SU-DHL-6 (cell line): ENCODE data around the gene PTPRJ.

ENCODE experiments used
- H2AFZ ChIP-seq: fragments of 200-600 bp; sonication (generic); 2 replicates; pipeline ENCODE4 v1.6.1; 2014; ENCODE audit warnings: low read depth, mild to moderate bottlenecking, moderate library complexity, mixed read lengths, antibody characterized with exemption, low read length; ENCODE audit not compliant: severe bottlenecking
- H3F3A ChIP-seq: fragments of 200-600 bp; shearing (Covaris generic); 2 replicates; pipeline ENCODE4 v1.6.0; 2016; ENCODE audit warnings: antibody characterized with exemption, mild to moderate bottlenecking; ENCODE audit not compliant: insufficient read depth
- H3K27ac ChIP-seq: fragments of 200-600 bp; sonication (generic); 2 replicates; pipeline ENCODE4 v1.5.1; 2016; ENCODE audit warnings: low read depth, mild to moderate bottlenecking, low read length, moderate library complexity, mixed read lengths
- H3K27me3 ChIP-seq: fragments of 200-600 bp; sonication (generic), shearing (Covaris generic); 2 replicates; pipeline ENCODE4 v1.6.0; 2014; ENCODE audit warnings: mild to moderate bottlenecking, low read length
- H3K36me3 ChIP-seq: fragments of 200-600 bp; sonication (generic); 2 replicates; pipeline ENCODE4 v1.6.1; 2014; ENCODE audit warnings: mild to moderate bottlenecking, low read length, mixed read lengths
- H3K4me2 ChIP-seq: fragments of 300-600, 200-600 bp; shearing (Covaris generic), sonication (generic); 2 replicates; pipeline ENCODE4 v1.6.0; 2014; ENCODE audit warnings: low read length, low read depth, mild to moderate bottlenecking; ENCODE audit not compliant: poor library complexity, severe bottlenecking
- H3K4me3 ChIP-seq: fragments of 200-600 bp; sonication (generic); 2 replicates; pipeline ENCODE4 v1.5.1; 2014; ENCODE audit warnings: antibody characterized with exemption, low read length, mild to moderate bottlenecking, mixed read lengths; ENCODE audit not compliant: insufficient read depth, poor library complexity, severe bottlenecking
- H3K79me2 ChIP-seq: fragments of 200-600 bp; sonication (generic); 2 replicates; pipeline ENCODE4 v1.6.1; 2014; ENCODE audit warnings: mild to moderate bottlenecking, low read length, moderate library complexity; ENCODE audit not compliant: insufficient read depth
- H3K9ac ChIP-seq: fragments of 200-600 bp; sonication (generic); 2 replicates; pipeline ENCODE4 v1.7.0; 2014; ENCODE audit warnings: mild to moderate bottlenecking, low read length
- H3K9me2 ChIP-seq: fragments of 200-600 bp; sonication (generic); replicated peaks from 2 replicates; pipeline ENCODE4 v1.6.1; 2014; ENCODE audit warnings: low read length; ENCODE audit not compliant: insufficient read depth
- H3K9me3 ChIP-seq: fragments of 200-600 bp; sonication (generic); 2 replicates; pipeline ENCODE4 v1.6.1; 2014; ENCODE audit warnings: low read length, mixed read lengths; ENCODE audit not compliant: insufficient read depth
- H4K20me1 ChIP-seq: fragments of 200-600 bp; sonication (generic); 2 replicates; pipeline ENCODE4 v1.6.1; 2014; ENCODE audit warnings: low read depth, mild to moderate bottlenecking, antibody characterized with exemption, low read length, moderate library complexity, mixed read lengths
- CTCF ChIP-seq: fragments of 200-600 bp; sonication (generic); IDR thresholded peaks from one replicate; pipeline ENCODE4 v1.5.1; 2017; ENCODE audit warnings: antibody characterized with exemption, mild to moderate bottlenecking, low read length, moderate library complexity; ENCODE audit not compliant: insufficient read depth, poor library complexity, severe bottlenecking
- EZH2phosphoT487 ChIP-seq: fragments of 200-600 bp; sonication (generic), shearing (Covaris generic); conservative IDR thresholded peaks from 2 replicates; pipeline ENCODE4 v1.6.1; 2018; ENCODE audit warnings: mild to moderate bottlenecking, antibody characterized with exemption, low read length, moderate library complexity, mixed read lengths

PTPRJ gene

GRCh38 chr11:48001438-48002021, 21.2 kb downstream of the PTPRJ start:
- H4K20me1 ChIP-seq: no peaks in the 10 kb centered on the region
- no peak overlapping the region for H3K4me3 ChIP-seq
- no peak overlapping the region for H3K9ac ChIP-seq
- no peaks in the 10 kb centered on the region for H3F3A ChIP-seq
- TF ChIP-seq EZH2phosphoT487 (no peak), CTCF (no peak)
- no peak overlapping the region for H3K27ac ChIP-seq
- no peaks in the 10 kb centered on the region for H3K79me2 ChIP-seq
- no peaks in the 10 kb centered on the region for H3K9me3 ChIP-seq
- no peaks in the 10 kb centered on the region for H3K9me2 ChIP-seq
- H3K27me3 ChIP-seq: no peaks in the 10 kb centered on the region
- no peak overlapping the region for H2AFZ ChIP-seq
- no peak overlapping the region for H3K4me2 ChIP-seq
- no peaks in the 10 kb centered on the region for H3K36me3 ChIP-seq

GRCh38 chr11:48002561-48002960, 22.2 kb downstream of the PTPRJ start:
- Histone ChIP-seq H3K27ac (no peak overlapping the region), H3F3A (no peaks in the 10 kb centered on the region), H3K79me2 (no peaks in the 10 kb centered on the region), H3K9me3 (no peaks in the 10 kb centered on the region), H3K9me2 (no peaks in the 10 kb centered on the region), H2AFZ (no peak overlapping the region), H3K27me3 (no peaks in the 10 kb centered on the region), H3K4me3 (no peak overlapping the region), H4K20me1 (no peaks in the 10 kb centered on the region), H3K36me3 (no peaks in the 10 kb centered on the region), H3K4me2 (no peak overlapping the region), H3K9ac (no peak overlapping the region)
- TF ChIP-seq EZH2phosphoT487: no peak
- no peak for TF ChIP-seq CTCF

GRCh38 chr11:48003926-48004325, 23.6 kb downstream of the PTPRJ start:
- H3K9ac ChIP-seq: no peak overlapping the region
- H3K4me3 ChIP-seq: no peak overlapping the region
- no peak overlapping the region for H3K27ac ChIP-seq
- no peak overlapping the region for H2AFZ ChIP-seq
- H3F3A ChIP-seq: no peaks in the 10 kb centered on the region
- H3K9me3 ChIP-seq: no peaks in the 10 kb centered on the region
- H3K27me3 ChIP-seq: no peaks in the 10 kb centered on the region
- no peak overlapping the region for H3K4me2 ChIP-seq
- H3K36me3 ChIP-seq: no peaks in the 10 kb centered on the region
- no peaks in the 10 kb centered on the region for H3K79me2 ChIP-seq
- TF ChIP-seq EZH2phosphoT487 (no peak), CTCF (no peak)
- no peaks in the 10 kb centered on the region for H4K20me1 ChIP-seq
- H3K9me2 ChIP-seq: no peaks in the 10 kb centered on the region
